GM12878 (cell line): ENCODE results near the gene SPC24. TPM values are rescaled to one million over a fixed set of nuclear protein-coding genes. Genes with fewer than 3 reads are reported as not detected.

ENCODE experiments used
- ATAC-seq: fragments of 200-7000 bp; cut with Tn5 transposase; 3 replicates; pipeline ENCODE4 v1.9.1; 2020; ENCODE audit warnings: mild to moderate bottlenecking, moderate library complexity
- BruUV-seq: library from RNA; stranded (reverse); fragments of 400-500 nt; replicated peaks from 2 replicates; lab custom pipeline; 2021; lab: Mats Ljungman, UMichigan
- CTCF ChIA-PET: fragments of 300-600 bp; sonication (Branson Sonifier 250); formaldehyde crosslinking; extraction: SDS; loops from one replicate; lab custom pipeline; 2021; ENCODE audit warnings: inconsistent platforms; lab: Yijun Ruan, JAX
- POLR2A ChIA-PET: fragments of 350-600 bp; formaldehyde crosslinking; extraction: SDS; loops from one replicate; lab custom pipeline; 2021; ENCODE audit warnings: inconsistent platforms; lab: Charles Lee
- RAD21 ChIA-PET: fragments of 300-600 bp; sonication (Branson Sonifier 250); formaldehyde crosslinking; loops from one replicate; lab custom pipeline; 2023; ENCODE audit warnings: antibody characterized with exemption; ENCODE audit not compliant: unreplicated experiment; lab: Charles Lee
- SMC1A ChIA-PET: fragments of 300-600 bp; sonication (Branson Sonifier 250); formaldehyde crosslinking; loops from one replicate; lab custom pipeline; 2023; ENCODE audit not compliant: unreplicated experiment, uncharacterized antibody; lab: Charles Lee
- DNase-seq: peaks from one replicate; pipeline ENCODE4 v3.0.0-alpha.2; 2011; ENCODE audit warnings: low read depth, low spot score
- FAIRE-seq: peaks from 3 replicates; lab custom pipeline; 2011; peaks lifted over from hg19 to GRCh38; lab: Jason Lieb, UNC
- H2AFZ ChIP-seq: 2 replicates; pipeline ENCODE4 v1.6.0; 2011; ENCODE audit warnings: low read depth, low read length, control low read depth; ENCODE audit not compliant: control insufficient read depth
- H3K27ac ChIP-seq: 2 replicates; pipeline ENCODE4 v1.5.1; 2011; ENCODE audit warnings: control low read depth; ENCODE audit not compliant: control insufficient read depth, insufficient read depth
- H3K27me3 ChIP-seq, 2 experiments: replicated peaks in 1 of 2; 2 replicates each; pipeline versions ENCODE4 v1.6.0 to v1.6.1; 2011; ENCODE audit warnings: low read length in 1 of 2; ENCODE audit not compliant: control insufficient read depth in 2 of 2, insufficient read depth in 2 of 2
- H3K36me3 ChIP-seq, 2 experiments: 2 replicates each; pipeline ENCODE4 v1.5.1; 2011; ENCODE audit warnings: low read length in 1 of 2; ENCODE audit not compliant: control insufficient read depth in 2 of 2, insufficient read depth in 2 of 2
- H3K4me1 ChIP-seq: 2 replicates; pipeline ENCODE4 v1.6.1; 2011; ENCODE audit warnings: mild to moderate bottlenecking, low read length, moderate library complexity, mixed read lengths; ENCODE audit not compliant: control insufficient read depth, insufficient read depth
- H3K4me2 ChIP-seq: 2 replicates; pipeline ENCODE4 v1.6.0; 2011; ENCODE audit warnings: control low read depth; ENCODE audit not compliant: control insufficient read depth, insufficient read depth
- H3K4me3 ChIP-seq: fragments of 200-600 bp; sonication (generic); 2 replicates; pipeline ENCODE4 v1.5.1; 2016
- H3K79me2 ChIP-seq: 2 replicates; pipeline ENCODE4 v1.6.0; 2011; ENCODE audit warnings: low read length; ENCODE audit not compliant: control insufficient read depth, insufficient read depth
- H3K9ac ChIP-seq: 2 replicates; pipeline ENCODE4 v1.8.0; 2011; ENCODE audit warnings: low read length, control low read depth, mixed read lengths; ENCODE audit not compliant: control insufficient read depth, insufficient read depth
- H3K9me3 ChIP-seq: replicated peaks from 3 replicates; pipeline ENCODE4 v1.5.1; 2011; ENCODE audit warnings: mild to moderate bottlenecking, low read length; ENCODE audit not compliant: control insufficient read depth, insufficient read depth
- H4K20me1 ChIP-seq: 2 replicates; pipeline ENCODE4 v1.6.0; 2011; ENCODE audit not compliant: control insufficient read depth, insufficient read depth
- EED ChIP-seq: sonication (generic); IDR thresholded peaks from 2 replicates; pipeline ENCODE4 v1.6.1; 2016; ENCODE audit warnings: antibody characterized with exemption, low read depth
- ETV6 ChIP-seq, 2 experiments: fragments of 450-650 bp in 1 of 2; IDR thresholded peaks in 1 of 2; conservative IDR thresholded peaks in 1 of 2; 2 replicates each; pipeline ENCODE4 v1.6.1; 2014; ENCODE audit warnings: antibody characterized with exemption in 1 of 2, borderline replicate concordance in 1 of 2, low read depth in 1 of 2, mild to moderate bottlenecking in 1 of 2, moderate library complexity in 1 of 2
- NFYA ChIP-seq: IDR thresholded peaks from 2 replicates; pipeline ENCODE4 v1.6.1; 2011; ENCODE audit warnings: low read depth, mild to moderate bottlenecking, low read length, improper control_type of control experiment, borderline replicate concordance
- PBX3 ChIP-seq: IDR thresholded peaks from 2 replicates; pipeline ENCODE4 v1.6.1; 2011; ENCODE audit warnings: mild to moderate bottlenecking, low read depth, low read length, moderate library complexity; ENCODE audit not compliant: insufficient replicate concordance
- RBBP5 ChIP-seq: fragments of 200-600 bp; sonication (generic); conservative IDR thresholded peaks from 2 replicates; pipeline ENCODE4 v1.6.1; 2016
- SUPT20H ChIP-seq: IDR thresholded peaks from 2 replicates; pipeline ENCODE4 v1.6.1; 2011; ENCODE audit warnings: low read depth, mild to moderate bottlenecking, low read length, moderate library complexity, borderline replicate concordance; ENCODE audit not compliant: control insufficient read depth
- USF2 ChIP-seq: IDR thresholded peaks from 2 replicates; pipeline ENCODE4 v1.6.1; 2011; ENCODE audit warnings: low read depth, low read length, improper control_type of control experiment, borderline replicate concordance
- YY1 ChIP-seq: IDR thresholded peaks from 2 replicates; pipeline ENCODE4 v1.6.1; 2011; ENCODE audit warnings: low read depth, mild to moderate bottlenecking, low read length
- ZNF687 ChIP-seq: fragments of 450-650 bp; IDR thresholded peaks from 2 replicates; pipeline ENCODE4 v1.6.1; 2017; ENCODE audit warnings: mild to moderate bottlenecking, moderate library complexity
- WGBS: methylation state at CpG from one replicate; pipeline ENCODE4 v1.1.6; 2016; ENCODE audit warnings: low lambda C conversion rate; ENCODE audit not compliant: insufficient replicate concordance, insufficient coverage; ENCODE audit errors: missing lambda C conversion rate; 5-methylcytosine and 5-hydroxymethylcytosine counted together
- in situ Hi-C: fragments of 300-500 bp; cut with MboI; formaldehyde crosslinking; loops from 9 replicates; pipeline ENCODE4 v1.14.3; 2018; ENCODE audit warnings: mixed read lengths
- intact Hi-C: fragments of 100-400 bp; cut with micrococcal nuclease; formaldehyde crosslinking; loops from one replicate; pipeline ENCODE4 v1.14.2; 2022; ENCODE audit not compliant: unreplicated experiment
- polyA plus RNA-seq, 11 experiments: library from polyadenylated mRNA; depleted of rRNA in 4 of 11; unstranded in 6 of 11; stranded (reverse) in 5 of 11; fragments of >200 nt; fragmentation: Nextera tagmentation in 4 of 11; fragmentation: Illumina TruSeq in 1 of 11; extraction: Ambion mirVana in 4 of 11; extraction: Trizol in 1 of 11; gene quantifications; 1 replicate in 1 of 11; 2 replicates in 10 of 11; pipeline versions ENCODE4 v1.2.1 to v1.2.3, GENCODE V29; 2011 to 2016; ENCODE audit warnings: inconsistent platforms in 2 of 11, missing spikeins in 2 of 11, low read depth in 1 of 11
- total RNA-seq, 4 experiments: library from RNA; depleted of rRNA in 3 of 4; stranded (reverse); fragments of >200 nt in 3 of 4; fragmentation: Illumina TruSeq in 1 of 4; extraction: Trizol in 1 of 4; gene quantifications; 2 replicates each; pipeline versions ENCODE4 v1.2.1 to v1.2.3, GENCODE V29; 2013 to 2021

Gene SPC24
- total and polyA plus RNA-seq, 10 of the 15 experiments (the other 5 are each of a cell fraction or from before 2014, with no cell fraction given), result 9.4 to 72.6 (median 40.7) TPM

GRCh38 chr19:11176466-11177193 is 21.0 kb upstream of the SPC24 start:
- Histone ChIP-seq H3K27me3 (no peaks in the 10 kb centered on the region), H3K4me1 (peaks cover 20% of the 10 kb centered on the region), H2AFZ (no peak overlapping the region), H4K20me1 (no peaks in the 10 kb centered on the region), H3K36me3 (peaks cover 0 to 4% of the 10 kb centered on the region in 2 experiments; a peak in 2 of 4 replicates), H3K4me3 (no peak overlapping the region), H3K4me2 (no peak overlapping the region), H3K79me2 (no peaks in the 10 kb centered on the region), H3K9me3 (no peaks in the 10 kb centered on the region), H3K9ac (no peak overlapping the region), H3K27ac (no peak overlapping the region)
- ChIA-PET POLR2A (no interaction called here), RAD21 (no interaction called here), CTCF (no interaction called here), SMC1A (no interaction called here)
- in situ Hi-C loops, result no loop called here
- no peak for FAIRE-seq
- 75% methylated on average over 18 of the region's 18 CpGs for WGBS
- ATAC-seq, result no peak
- BruUV-seq, result no TSS peak
- no peak for DNase-seq
- TF ChIP-seq ZNF687, result no peak
- intact Hi-C loops, result no loop called here

GRCh38 chr19:11175920-11176319 is 20.3 kb upstream of the SPC24 start:
- WGBS, result 38% methylated on average over 7 of the region's 7 CpGs
- ATAC-seq, result no peak
- no peak overlapping the region for H2AFZ ChIP-seq
- H3K79me2 ChIP-seq, result no peaks in the 10 kb centered on the region
- no peak for DNase-seq
- H3K9me3 ChIP-seq, result no peaks in the 10 kb centered on the region
- in situ Hi-C loops (no loop called here), intact Hi-C loops (no loop called here)
- FAIRE-seq, result no peak
- CTCF ChIA-PET, result no interaction called here
- no peak overlapping the region for H3K27ac ChIP-seq
- RAD21 ChIA-PET, result no interaction called here
- no peaks in the 10 kb centered on the region for H3K27me3 ChIP-seq
- peaks cover 20% of the 10 kb centered on the region for H3K4me1 ChIP-seq
- H3K36me3 ChIP-seq, result peaks cover 0 to 4% of the 10 kb centered on the region in 2 experiments; a peak in 2 of 4 replicates
- POLR2A ChIA-PET, result no interaction called here
- no peak overlapping the region for H3K4me2 ChIP-seq
- H4K20me1 ChIP-seq, result no peaks in the 10 kb centered on the region
- no TSS peak for BruUV-seq
- SMC1A ChIA-PET, result no interaction called here
- H3K4me3 ChIP-seq, result no peak overlapping the region
- H3K9ac ChIP-seq, result no peak overlapping the region
- no peak for TF ChIP-seq RBBP5
- no peak for TF ChIP-seq SUPT20H
- no peak for TF ChIP-seq ETV6 (conservative IDR thresholded peaks at IDR 0.05 in 1 of 2, IDR thresholded peaks at IDR 0.05 in 1 of 2; ENCODE audit: borderline replicate concordance in 1 of 2, low read depth in 1 of 2)
- no peak for TF ChIP-seq PBX3
- TF ChIP-seq YY1, result no peak
- no peak for TF ChIP-seq EED
- TF ChIP-seq USF2, result no peak
- no peak for TF ChIP-seq NFYA
